K562 (cell line): ENCODE results near the gene ERH. TPM values are rescaled to one million over a fixed set of nuclear protein-coding genes. Genes with fewer than 3 reads are reported as not detected.

Source experiments
- ASH1L ChIP-seq: fragments of 450-650 bp; IDR thresholded peaks from 2 replicates; pipeline ENCODE4 v1.6.1; 2018; ENCODE audit warnings: borderline replicate concordance, mild to moderate bottlenecking, low read depth; ENCODE audit not compliant: partially characterized antibody
- BRD4 ChIP-seq: fragments of 200-600 bp; sonication (generic); IDR thresholded peaks from 2 replicates; pipeline ENCODE4 v1.6.1; 2017; ENCODE audit warnings: inconsistent platforms
- CCNT2 ChIP-seq: IDR thresholded peaks from 2 replicates; pipeline ENCODE4 v1.6.1; 2011; ENCODE audit warnings: borderline replicate concordance, low read depth, mild to moderate bottlenecking, moderate library complexity, mixed read lengths, low read length; ENCODE audit not compliant: insufficient read length; ENCODE audit errors: extremely low read depth
- E2F6 ChIP-seq, 2 experiments: IDR thresholded peaks; 2 replicates each; pipeline ENCODE4 v1.6.1; 2011; ENCODE audit warnings: borderline replicate concordance in 1 of 2, control low read depth in 1 of 2, low read depth in 1 of 2, low read length in 1 of 2, mild to moderate bottlenecking in 1 of 2, mixed read lengths in 1 of 2, moderate library complexity in 1 of 2; ENCODE audit not compliant: insufficient read depth in 1 of 2, insufficient read length in 1 of 2, poor library complexity in 1 of 2, severe bottlenecking in 1 of 2; ENCODE audit errors: extremely low read depth in 1 of 2
- EP300 ChIP-seq: IDR thresholded peaks from 2 replicates; pipeline ENCODE4 v1.6.1; 2012; ENCODE audit warnings: low read length, improper control_type of control experiment
- HNRNPLL ChIP-seq: fragments of 200-400 bp; formaldehyde crosslinking; IDR thresholded peaks from 2 replicates; pipeline ENCODE4 v1.6.1; 2017; ENCODE audit warnings: low read length, low read depth, mild to moderate bottlenecking; ENCODE audit not compliant: poor library complexity, severe bottlenecking
- IRF9 ChIP-seq: fragments of 450-650 bp; IDR thresholded peaks from 2 replicates; pipeline ENCODE4 v1.6.1; 2016; ENCODE audit warnings: missing biosample characterization, missing genetic modification characterization
- KDM2B ChIP-seq: fragments of 250-450 bp; sonication (Bioruptor Pico); IDR thresholded peaks from 2 replicates; pipeline ENCODE4 v1.8.0; 2021; ENCODE audit warnings: mild to moderate bottlenecking, moderate library complexity
- KLF13 ChIP-seq: fragments of 450-650 bp; IDR thresholded peaks from 2 replicates; pipeline ENCODE4 v1.6.1; 2016; ENCODE audit warnings: missing genetic modification characterization, low read depth, mild to moderate bottlenecking, missing compliant biosample characterization, moderate library complexity, borderline replicate concordance
- MAFG ChIP-seq: fragments of 450-650 bp; conservative IDR thresholded peaks from 2 replicates; pipeline ENCODE4 v1.6.1; 2016; ENCODE audit warnings: missing genetic modification characterization, missing compliant biosample characterization
- MEF2A ChIP-seq: IDR thresholded peaks from 2 replicates; pipeline ENCODE4 v1.6.1; 2011; ENCODE audit warnings: low read depth, mild to moderate bottlenecking, low read length, moderate library complexity; ENCODE audit not compliant: control insufficient read depth
- MEIS2 ChIP-seq: fragments of 450-650 bp; IDR thresholded peaks from 2 replicates; pipeline ENCODE4 v1.6.1; 2014; ENCODE audit warnings: mild to moderate bottlenecking; ENCODE audit not compliant: partially characterized antibody
- PREB ChIP-seq: sonication (generic); formaldehyde crosslinking; IDR thresholded peaks from 2 replicates; pipeline ENCODE4 v1.8.1; 2023; ENCODE audit warnings: mild to moderate bottlenecking, missing genetic modification reagents
- SP2 ChIP-seq: IDR thresholded peaks from 2 replicates; pipeline ENCODE4 v1.6.1; 2011; ENCODE audit warnings: mild to moderate bottlenecking, low read depth, low read length, moderate library complexity; ENCODE audit not compliant: poor library complexity, severe bottlenecking; ENCODE audit errors: extremely low read depth
- TCFL5 ChIP-seq: fragments of 250-450 bp; sonication (Bioruptor Pico); conservative IDR thresholded peaks from 2 replicates; pipeline ENCODE4 v1.6.1; 2021; ENCODE audit warnings: mild to moderate bottlenecking, moderate library complexity, matching md5 sums
- ZBTB33 ChIP-seq: sonication (generic); formaldehyde crosslinking; IDR thresholded peaks from 2 replicates; pipeline ENCODE4 v1.8.1; 2023; ENCODE audit warnings: mild to moderate bottlenecking, missing genetic modification reagents
- ZNF124 ChIP-seq: sonication (generic); formaldehyde crosslinking; IDR thresholded peaks from 2 replicates; pipeline ENCODE4 v1.8.1; 2022; ENCODE audit warnings: missing genetic modification reagents
- ZNF232 ChIP-seq: sonication (generic); formaldehyde crosslinking; IDR thresholded peaks from 2 replicates; pipeline ENCODE4 v1.8.0; 2022; ENCODE audit warnings: mild to moderate bottlenecking, missing genetic modification reagents
- ZNF354B ChIP-seq: fragments of 250-450 bp; sonication (Bioruptor Pico); IDR thresholded peaks from 2 replicates; pipeline ENCODE4 v1.4.0; 2020
- ZNF41 ChIP-seq: fragments of 250-450 bp; sonication (Bioruptor Pico); conservative IDR thresholded peaks from 2 replicates; pipeline ENCODE4 v1.4.0; 2020; ENCODE audit warnings: mild to moderate bottlenecking
- ZNF57 ChIP-seq: fragments of 450-650 bp; formaldehyde crosslinking; IDR thresholded peaks from 2 replicates; pipeline ENCODE4 v1.4.0; 2020; ENCODE audit warnings: mild to moderate bottlenecking, moderate library complexity
- ZNF695 ChIP-seq: fragments of 450-650 bp; formaldehyde crosslinking; IDR thresholded peaks from 2 replicates; pipeline ENCODE4 v1.4.0; 2020; ENCODE audit warnings: mild to moderate bottlenecking, moderate library complexity
- ZNF77 ChIP-seq: fragments of 250-450 bp; sonication (Bioruptor Pico); IDR thresholded peaks from 2 replicates; pipeline ENCODE4 v1.5.0; 2020
- polyA plus RNA-seq, 8 experiments: library from polyadenylated mRNA; depleted of rRNA in 4 of 8; stranded (reverse) in 5 of 8; unstranded in 3 of 8; fragments of >200 nt; fragmentation: Nextera tagmentation in 2 of 8; fragmentation: Illumina TruSeq in 1 of 8; extraction: Ambion mirVana in 2 of 8; extraction: Trizol in 1 of 8; gene quantifications; 2 replicates each; pipeline versions ENCODE4 v1.2.1 to v1.2.3, GENCODE V29; 2011 to 2014; ENCODE audit warnings: inconsistent platforms in 1 of 8, missing spikeins in 1 of 8
- total RNA-seq, 7 experiments: library from RNA; depleted of rRNA in 6 of 7; stranded (reverse); fragments of >200 nt in 6 of 7; fragmentation: Illumina TruSeq in 2 of 7; extraction: Trizol in 2 of 7; gene quantifications; 2 replicates each; pipeline versions ENCODE4 v1.2.1 to v1.2.3, GENCODE V29; 2011 to 2021; ENCODE audit warnings: low replicate concordance in 1 of 7

ERH gene
- total and polyA plus RNA-seq, 9 of the 15 experiments (the other 6 are each of a cell fraction or from before 2014, with no cell fraction given): 78.2 to 474 (median 250) TPM

- no peak for TF ChIP-seq ZBTB33 (CRISPR knock-in tag)
- no peak for TF ChIP-seq ZNF695 (CRISPR knock-in tag)
- no peak for TF ChIP-seq KLF13 (tag)
- no peak for TF ChIP-seq ZNF232 (CRISPR knock-in tag)
- TF ChIP-seq E2F6 (IDR thresholded peaks at IDR 0.05; ENCODE audit: borderline replicate concordance in 1 of 2, extremely low read depth in 1 of 2, insufficient read depth in 1 of 2, insufficient read length in 1 of 2, low read depth in 1 of 2, low read length in 1 of 2, poor library complexity in 1 of 2, severe bottlenecking in 1 of 2): peak in 1 of 2 experiments; percentile 25
- peak; percentile 50 for TF ChIP-seq SP2
- TF ChIP-seq CCNT2: no peak
- no peak for TF ChIP-seq PREB (CRISPR knock-in tag)
- no peak for TF ChIP-seq ZNF354B (CRISPR knock-in tag)
- no peak for TF ChIP-seq MEF2A
- TF ChIP-seq IRF9 (tag): no peak
- peak; percentile 77 for TF ChIP-seq ASH1L
- no peak for TF ChIP-seq KDM2B (CRISPR knock-in tag)
- TF ChIP-seq ZNF57: no peak
- TF ChIP-seq ZNF124 (CRISPR knock-in tag): no peak
- peak; percentile 46 for TF ChIP-seq EP300
- TF ChIP-seq MAFG (tag): no peak
- TF ChIP-seq HNRNPLL: peak; percentile 41
- no peak for TF ChIP-seq ZNF41
- TF ChIP-seq BRD4: peak; percentile 28; the same call in 1 of the 2 replicates
- TF ChIP-seq MEIS2: peak; percentile 59
- TF ChIP-seq ZNF77 (CRISPR knock-in tag): no peak
- TF ChIP-seq TCFL5: no peak
These were observed at the start of gene ERH, which contains the start of gene SLC39A9 (continued) for GRCh38 chr14:69398053-69398817.
